Measurements from ENCODE around the gene CLEC2A.
"Not testable (repeated sequence)": the region's sequence is repeated elsewhere in the genome, so short reads cannot be mapped to it uniquely, and the experiment has no call there.

DNA sequence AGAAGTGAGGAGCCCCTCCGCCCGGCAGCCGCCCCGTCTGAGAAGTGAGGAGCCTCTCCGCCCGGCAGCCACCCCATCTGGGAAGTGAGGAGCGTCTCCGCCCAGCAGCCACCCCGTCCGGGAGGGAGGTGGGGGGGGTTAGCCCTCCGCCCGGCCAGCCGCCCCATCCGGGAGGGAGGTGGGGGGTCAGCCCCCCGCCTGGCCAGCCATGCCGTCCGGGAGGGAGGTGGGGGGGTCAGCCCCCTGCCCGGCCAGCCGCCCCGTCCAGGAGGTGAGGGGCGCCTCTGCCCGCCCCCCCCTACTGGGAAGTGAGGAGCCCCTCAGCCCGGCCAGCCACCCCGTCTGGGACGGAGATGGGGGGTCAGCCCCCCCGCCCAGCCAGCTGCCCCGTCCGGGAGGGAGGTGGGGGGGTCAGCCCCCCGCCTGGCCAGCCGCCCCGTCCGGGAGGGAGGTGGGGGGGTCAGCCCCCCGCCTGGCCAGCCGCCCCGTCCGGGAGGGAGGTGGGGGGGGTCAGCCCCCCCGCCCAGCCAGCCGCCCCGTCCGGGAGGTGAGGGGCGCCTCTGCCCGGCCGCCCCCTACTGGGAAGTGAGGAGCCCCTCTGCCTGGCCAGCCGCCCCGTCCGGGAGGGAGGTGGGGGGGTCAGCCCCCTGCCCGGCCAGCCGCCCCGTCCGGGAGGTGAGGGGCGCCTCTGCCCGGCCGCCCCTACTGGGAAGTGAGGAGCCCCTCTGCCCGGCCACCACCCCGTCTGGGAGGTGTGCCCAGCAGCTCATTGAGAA, 21.0 kb upstream of the CLEC2A start:
- TF ChIP-seq, protein P1, sequence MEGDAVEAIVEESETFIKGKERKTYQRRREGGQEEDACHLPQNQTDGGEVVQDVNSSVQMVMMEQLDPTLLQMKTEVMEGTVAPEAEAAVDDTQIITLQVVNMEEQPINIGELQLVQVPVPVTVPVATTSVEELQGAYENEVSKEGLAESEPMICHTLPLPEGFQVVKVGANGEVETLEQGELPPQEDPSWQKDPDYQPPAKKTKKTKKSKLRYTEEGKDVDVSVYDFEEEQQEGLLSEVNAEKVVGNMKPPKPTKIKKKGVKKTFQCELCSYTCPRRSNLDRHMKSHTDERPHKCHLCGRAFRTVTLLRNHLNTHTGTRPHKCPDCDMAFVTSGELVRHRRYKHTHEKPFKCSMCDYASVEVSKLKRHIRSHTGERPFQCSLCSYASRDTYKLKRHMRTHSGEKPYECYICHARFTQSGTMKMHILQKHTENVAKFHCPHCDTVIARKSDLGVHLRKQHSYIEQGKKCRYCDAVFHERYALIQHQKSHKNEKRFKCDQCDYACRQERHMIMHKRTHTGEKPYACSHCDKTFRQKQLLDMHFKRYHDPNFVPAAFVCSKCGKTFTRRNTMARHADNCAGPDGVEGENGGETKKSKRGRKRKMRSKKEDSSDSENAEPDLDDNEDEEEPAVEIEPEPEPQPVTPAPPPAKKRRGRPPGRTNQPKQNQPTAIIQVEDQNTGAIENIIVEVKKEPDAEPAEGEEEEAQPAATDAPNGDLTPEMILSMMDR (IDR thresholded peaks at IDR 0.05; ENCODE audit: extremely low read depth in 1 of 2, insufficient read depth in 1 of 2, low read depth in 1 of 2, low read length in 2 of 2), result not testable (repeated sequence)
- TF ChIP-seq POLR2A (IDR thresholded peaks at IDR 0.05; ENCODE audit: low read depth, low read length); EZH2 (IDR thresholded peaks at IDR 0.05; ENCODE audit: borderline replicate concordance, low read depth, low read length, severe bottlenecking); GATA2 (IDR thresholded peaks at IDR 0.05; ENCODE audit: insufficient read depth, insufficient read length, low read depth, low read length); JUN (IDR thresholded peaks at IDR 0.05; ENCODE audit: borderline replicate concordance, insufficient read depth, insufficient read length, low read depth); POLR2AphosphoS5 (IDR thresholded peaks at IDR 0.05; ENCODE audit: insufficient read depth, low read depth, low read length): not testable (repeated sequence)
- TF ChIP-seq, protein P2, sequence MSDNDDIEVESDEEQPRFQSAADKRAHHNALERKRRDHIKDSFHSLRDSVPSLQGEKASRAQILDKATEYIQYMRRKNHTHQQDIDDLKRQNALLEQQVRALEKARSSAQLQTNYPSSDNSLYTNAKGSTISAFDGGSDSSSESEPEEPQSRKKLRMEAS (IDR thresholded peaks at IDR 0.05; ENCODE audit: insufficient read depth, insufficient read length), result not testable (repeated sequence)
